ENCODE measurements around the gene CDC26.

The CDC26 gene

GRCh38 chr9:113310538-113310937 lies 35.2 kb upstream of the CDC26 start:
- DNase-seq (ENCODE audit: insufficient read length, low spot score) (no peak), FAIRE-seq (no peak)
- TF ChIP-seq SPI1 (IDR thresholded peaks at IDR 0.05; ENCODE audit: low read depth, low read length) (no peak), POLR2AphosphoS5 (IDR thresholded peaks at IDR 0.05; ENCODE audit: low read depth, low read length) (no peak), POU2F2 (IDR thresholded peaks at IDR 0.05; ENCODE audit: low read depth, low read length) (no peak), POLR2A (IDR thresholded peaks at IDR 0.05; ENCODE audit: low read depth, low read length) (no peak), PAX5 (IDR thresholded peaks at IDR 0.05; ENCODE audit: insufficient read depth, low read length, severe bottlenecking) (no peak), TAF1 (IDR thresholded peaks at IDR 0.05; ENCODE audit: low read depth, low read length) (no peak)

DNA sequence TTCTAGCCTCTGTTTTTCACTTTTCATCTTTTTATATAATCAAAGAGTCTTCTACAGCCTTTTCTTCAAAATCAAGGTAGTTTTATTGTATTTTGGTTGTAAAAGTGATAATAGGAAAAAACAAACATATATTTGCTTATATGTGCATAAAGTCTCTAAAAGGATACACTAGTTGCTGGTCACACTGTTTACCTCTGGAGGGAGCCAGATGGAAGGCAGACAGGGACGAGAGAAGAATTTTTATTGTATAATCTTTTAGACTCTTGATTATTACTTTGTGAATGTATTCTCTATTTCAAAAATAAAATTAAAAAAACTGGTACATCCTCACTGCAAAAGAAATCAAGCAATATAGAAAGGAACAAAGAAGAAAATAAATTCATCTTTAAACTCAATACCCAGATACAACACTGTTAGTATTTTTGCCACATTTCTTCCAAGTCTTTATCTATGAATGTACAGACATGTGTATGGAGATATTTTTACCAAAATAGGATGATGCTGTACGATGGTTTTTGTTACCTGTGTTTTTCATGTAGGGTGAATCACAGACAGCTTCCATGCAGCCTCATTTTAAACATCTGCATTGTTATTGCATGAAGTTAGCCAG lies 33.9 kb upstream of the CDC26 start:
- FAIRE-seq (no peak), DNase-seq (ENCODE audit: insufficient read length, low spot score) (no peak)
- no peak for TF ChIP-seq POLR2AphosphoS5 (IDR thresholded peaks at IDR 0.05; ENCODE audit: low read depth, low read length)
- TF ChIP-seq POLR2A (IDR thresholded peaks at IDR 0.05; ENCODE audit: low read depth, low read length), result no peak
- no peak for TF ChIP-seq TAF1 (IDR thresholded peaks at IDR 0.05; ENCODE audit: low read depth, low read length)
- no peak for TF ChIP-seq SPI1 (IDR thresholded peaks at IDR 0.05; ENCODE audit: low read depth, low read length)

DNA sequence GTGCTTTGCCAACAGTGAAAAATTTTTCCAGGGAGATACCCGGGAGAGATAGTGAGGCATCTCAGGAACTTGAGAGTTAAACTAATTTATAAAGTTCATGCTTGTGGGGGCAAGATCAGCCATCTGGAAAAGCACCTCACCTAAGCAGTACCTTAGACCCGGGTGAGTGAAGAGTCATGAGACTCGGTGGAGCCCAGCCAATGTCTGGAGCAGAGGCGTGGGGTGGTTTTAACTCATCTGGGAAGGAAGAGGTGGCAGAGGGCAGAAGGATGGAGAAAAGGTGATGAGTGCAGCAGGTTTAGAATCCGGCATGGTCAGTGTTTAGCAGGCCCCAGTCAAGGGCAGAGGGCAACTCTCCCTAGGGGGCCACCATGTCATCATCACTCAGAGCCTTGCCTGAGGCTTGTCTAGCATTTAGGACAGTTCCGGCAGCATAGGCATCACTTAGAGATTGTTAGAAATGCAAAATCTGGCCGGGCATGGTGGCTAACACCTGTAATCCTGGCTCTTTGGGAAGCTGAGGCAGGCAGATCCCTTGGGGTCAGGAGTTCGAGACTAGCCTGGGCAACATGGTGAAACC lies 32.1 kb upstream of the CDC26 start:
- TF ChIP-seq SPI1 (IDR thresholded peaks at IDR 0.05; ENCODE audit: low read depth, low read length) (no peak), PAX5 (IDR thresholded peaks at IDR 0.05; ENCODE audit: insufficient read depth, low read length, severe bottlenecking) (no peak), POU2F2 (IDR thresholded peaks at IDR 0.05; ENCODE audit: low read depth, low read length) (no peak), POLR2A (IDR thresholded peaks at IDR 0.05; ENCODE audit: low read depth, low read length) (no peak), TAF1 (IDR thresholded peaks at IDR 0.05; ENCODE audit: low read depth, low read length) (no peak), POLR2AphosphoS5 (IDR thresholded peaks at IDR 0.05; ENCODE audit: low read depth, low read length) (no peak)
- no peak for FAIRE-seq

DNA sequence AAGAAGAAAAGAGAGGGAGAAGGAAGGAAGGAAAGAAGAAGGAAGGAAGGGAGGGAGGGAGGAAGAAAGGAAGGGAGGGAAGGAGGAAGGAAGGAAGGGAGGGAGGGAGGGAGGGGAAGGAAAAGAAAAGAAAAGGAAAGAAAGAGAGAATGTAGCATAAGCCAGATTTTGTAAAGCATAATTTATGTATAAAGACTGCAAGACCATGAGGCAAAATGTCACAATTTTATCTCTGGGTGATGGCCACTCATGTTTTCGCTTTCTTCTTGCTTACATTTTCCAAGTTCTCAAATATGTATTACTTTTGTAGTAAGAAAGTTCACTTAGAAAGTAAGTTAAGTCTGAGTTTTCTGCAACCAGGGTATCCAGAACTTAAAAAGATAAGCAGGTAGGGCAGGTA lies 31.2 kb upstream of the CDC26 start:
- TF ChIP-seq POLR2A (IDR thresholded peaks at IDR 0.05; ENCODE audit: low read depth, low read length), result no peak
- no peak for TF ChIP-seq PAX5 (IDR thresholded peaks at IDR 0.05; ENCODE audit: insufficient read depth, low read length, severe bottlenecking)
- no peak for TF ChIP-seq POU2F2 (IDR thresholded peaks at IDR 0.05; ENCODE audit: low read depth, low read length)
- no peak for TF ChIP-seq SPI1 (IDR thresholded peaks at IDR 0.05; ENCODE audit: low read depth, low read length)
- no peak for TF ChIP-seq POLR2AphosphoS5 (IDR thresholded peaks at IDR 0.05; ENCODE audit: low read depth, low read length)
- no peak for TF ChIP-seq TAF1 (IDR thresholded peaks at IDR 0.05; ENCODE audit: low read depth, low read length)

More for the DNA sequence above, 32.1 kb upstream of the CDC26 start:
- DNase-seq (ENCODE audit: insufficient read length, low spot score), result no peak

GRCh38 chr9:113302792-113303418 lies 27.5 kb upstream of the CDC26 start, which contains the start of gene RNF183:
Gene RNF183, minus strand, starts transcription at chr9:113303376. Its CDS starts 5,192 bp downstream, at chr9:113298184.
- TF ChIP-seq POU2F2 (IDR thresholded peaks at IDR 0.05; ENCODE audit: low read depth, low read length) (peak; percentile 93), TAF1 (IDR thresholded peaks at IDR 0.05; ENCODE audit: low read depth, low read length) (no peak)
- FAIRE-seq (peak; percentile 40), DNase-seq (ENCODE audit: insufficient read length, low spot score) (peak; percentile 20)

More for the DNA sequence above, 31.2 kb upstream of the CDC26 start:
- DNase-seq (ENCODE audit: insufficient read length, low spot score), result no peak
- FAIRE-seq, result no peak

- FAIRE-seq, result no peak
- no peak for TF ChIP-seq POU2F2 (IDR thresholded peaks at IDR 0.05; ENCODE audit: low read depth, low read length)
- TF ChIP-seq PAX5 (IDR thresholded peaks at IDR 0.05; ENCODE audit: insufficient read depth, low read length, severe bottlenecking), result no peak
- TF ChIP-seq TAF1 (IDR thresholded peaks at IDR 0.05; ENCODE audit: low read depth, low read length), result no peak
- no peak for TF ChIP-seq SPI1 (IDR thresholded peaks at IDR 0.05; ENCODE audit: low read depth, low read length)
- no peak for TF ChIP-seq POLR2A (IDR thresholded peaks at IDR 0.05; ENCODE audit: low read depth, low read length)
- TF ChIP-seq POLR2AphosphoS5 (IDR thresholded peaks at IDR 0.05; ENCODE audit: low read depth, low read length), result no peak
- no peak for DNase-seq (ENCODE audit: insufficient read length, low spot score)
These were observed 26.2 kb upstream of the CDC26 start for GRCh38 chr9:113301548-113301947.

GRCh38 chr9:113299800-113300292 lies 24.5 kb upstream of the CDC26 start:
- TF ChIP-seq PAX5 (IDR thresholded peaks at IDR 0.05; ENCODE audit: insufficient read depth, low read length, severe bottlenecking) (no peak), POU2F2 (IDR thresholded peaks at IDR 0.05; ENCODE audit: low read depth, low read length) (no peak), TAF1 (IDR thresholded peaks at IDR 0.05; ENCODE audit: low read depth, low read length) (no peak), SPI1 (IDR thresholded peaks at IDR 0.05; ENCODE audit: low read depth, low read length) (no peak)
- FAIRE-seq (no peak), DNase-seq (ENCODE audit: insufficient read length, low spot score) (no peak)

- no peak for FAIRE-seq
- no peak for TF ChIP-seq PAX5 (IDR thresholded peaks at IDR 0.05; ENCODE audit: insufficient read depth, low read length, severe bottlenecking)
- TF ChIP-seq POLR2A (IDR thresholded peaks at IDR 0.05; ENCODE audit: low read depth, low read length), result no peak
- no peak for TF ChIP-seq TAF1 (IDR thresholded peaks at IDR 0.05; ENCODE audit: low read depth, low read length)
- TF ChIP-seq POLR2AphosphoS5 (IDR thresholded peaks at IDR 0.05; ENCODE audit: low read depth, low read length), result no peak
- no peak for TF ChIP-seq POU2F2 (IDR thresholded peaks at IDR 0.05; ENCODE audit: low read depth, low read length)
- no peak for TF ChIP-seq SPI1 (IDR thresholded peaks at IDR 0.05; ENCODE audit: low read depth, low read length)
- no peak for DNase-seq (ENCODE audit: insufficient read length, low spot score)
These were observed 23.8 kb upstream of the CDC26 start for GRCh38 chr9:113298924-113299770.

DNA sequence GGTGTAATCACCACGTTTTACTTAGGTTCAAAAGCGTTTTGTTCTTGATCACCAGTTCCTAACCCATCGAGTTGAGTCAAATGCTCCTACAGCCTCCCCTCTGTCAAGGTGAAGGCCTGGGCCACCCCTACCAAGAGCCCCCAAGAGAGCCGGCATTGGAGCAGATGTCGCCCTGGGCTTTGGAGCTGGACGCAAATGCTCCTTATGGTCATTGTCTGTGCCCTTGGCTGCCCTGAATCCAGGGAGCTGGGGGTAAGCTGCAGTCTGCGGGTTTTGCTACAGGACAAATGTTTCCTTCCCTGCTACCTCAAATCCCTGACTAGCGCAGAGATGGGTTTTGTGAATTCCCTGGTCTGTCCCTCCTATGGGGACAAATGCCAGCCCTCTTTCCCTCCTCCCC lies 22.9 kb upstream of the CDC26 start:
- no peak for TF ChIP-seq TAF1 (IDR thresholded peaks at IDR 0.05; ENCODE audit: low read depth, low read length)
- TF ChIP-seq POLR2AphosphoS5 (IDR thresholded peaks at IDR 0.05; ENCODE audit: low read depth, low read length), result no peak
- TF ChIP-seq POLR2A (IDR thresholded peaks at IDR 0.05; ENCODE audit: low read depth, low read length), result no peak
- TF ChIP-seq PAX5 (IDR thresholded peaks at IDR 0.05; ENCODE audit: insufficient read depth, low read length, severe bottlenecking), result no peak
- TF ChIP-seq POU2F2 (IDR thresholded peaks at IDR 0.05; ENCODE audit: low read depth, low read length), result no peak
- TF ChIP-seq SPI1 (IDR thresholded peaks at IDR 0.05; ENCODE audit: low read depth, low read length), result no peak
- no peak for DNase-seq (ENCODE audit: insufficient read length, low spot score)
- no peak for FAIRE-seq
